Endothelial cell of umbilical vein (primary cell): ENCODE measurements around the gene ADAMTSL3. TPM values are rescaled to one million over a fixed set of nuclear protein-coding genes. Genes with fewer than 3 reads are reported as not detected.

Experiments
- BruUV-seq: library from RNA; stranded (reverse); fragments of 400-500 nt; replicated peaks from 2 replicates; lab custom pipeline; 2021; lab: Mats Ljungman, UMichigan
- CTCF ChIA-PET: fragments of 300-600, 350-600 bp; sonication (Branson Sonifier 250); formaldehyde crosslinking; loops from one replicate; lab custom pipeline; 2021; ENCODE audit warnings: antibody characterized with exemption, inconsistent platforms; lab: Charles Lee
- POLR2A ChIA-PET: fragments of 300-600, 350-600 bp; sonication (Branson Sonifier 250); formaldehyde crosslinking; loops from one replicate; lab custom pipeline; 2021; ENCODE audit warnings: antibody characterized with exemption, inconsistent platforms; lab: Charles Lee
- DNase-seq: peaks from one replicate; pipeline ENCODE4 v3.0.0-alpha.2; 2011; ENCODE audit warnings: low read depth, low spot score
- FAIRE-seq: peaks from 2 replicates; lab custom pipeline; 2011; peaks lifted over from hg19 to GRCh38; lab: Jason Lieb, UNC
- H2AFZ ChIP-seq: 2 replicates; pipeline ENCODE4 v1.6.0; 2012; ENCODE audit warnings: low read depth, low read length, control low read depth, inconsistent platforms
- H3K27ac ChIP-seq: 2 replicates; pipeline ENCODE4 v1.5.1; 2011; ENCODE audit warnings: low read depth, mild to moderate bottlenecking, control low read depth, low read length, moderate library complexity; ENCODE audit not compliant: insufficient read depth
- H3K27me3 ChIP-seq, 2 experiments: 2 replicates each; pipeline versions ENCODE4 v1.6.0 to v1.6.1; 2011; ENCODE audit warnings: low read length in 2 of 2, mixed read lengths in 1 of 2; ENCODE audit not compliant: control insufficient read depth in 2 of 2, insufficient read depth in 2 of 2
- H3K36me3 ChIP-seq, 2 experiments: 2 replicates in 1 of 2; 3 replicates in 1 of 2; pipeline ENCODE4 v1.5.1; 2011; ENCODE audit warnings: low read length in 2 of 2, mild to moderate bottlenecking in 1 of 2, moderate library complexity in 1 of 2; ENCODE audit not compliant: control insufficient read depth in 2 of 2, insufficient read depth in 2 of 2; ENCODE audit errors: extremely low read depth in 1 of 2
- H3K4me1 ChIP-seq: 3 replicates; pipeline ENCODE4 v1.5.1; 2011; ENCODE audit warnings: mild to moderate bottlenecking, low read length; ENCODE audit not compliant: control insufficient read depth, insufficient read depth; ENCODE audit errors: extremely low read depth
- H3K4me2 ChIP-seq: 2 replicates; pipeline ENCODE4 v1.6.1; 2011; ENCODE audit warnings: low read length, control low read depth, mixed read lengths; ENCODE audit not compliant: insufficient read depth
- H3K4me3 ChIP-seq, 3 experiments: fragments of 200-600 bp in 1 of 3; sonication (generic), shearing (Covaris generic) in 1 of 3; replicated peaks in 1 of 3; 2 replicates each; pipeline ENCODE4 v1.5.1; 2011 to 2016; ENCODE audit warnings: control low read depth in 3 of 3, low read length in 3 of 3, mild to moderate bottlenecking in 2 of 3, inconsistent platforms in 1 of 3, low read depth in 1 of 3, moderate library complexity in 1 of 3; ENCODE audit not compliant: insufficient read depth in 1 of 3
- H3K79me2 ChIP-seq: 2 replicates; pipeline ENCODE4 v1.6.0; 2012; ENCODE audit warnings: low read length, inconsistent platforms; ENCODE audit not compliant: control insufficient read depth, insufficient read depth
- H3K9ac ChIP-seq: replicated peaks from 2 replicates; pipeline ENCODE3; 2011; ENCODE audit warnings: low read length, control low read depth; ENCODE audit not compliant: insufficient read depth; ENCODE audit errors: extremely low read depth
- H3K9me1 ChIP-seq: replicated peaks from 3 replicates; pipeline ENCODE4 v1.6.0; 2011; ENCODE audit warnings: mild to moderate bottlenecking, low read length; ENCODE audit not compliant: control insufficient read depth, insufficient read depth; ENCODE audit errors: extremely low read depth
- H3K9me3 ChIP-seq: replicated peaks from 2 replicates; pipeline ENCODE4 v1.5.1; 2012; ENCODE audit warnings: low read length, inconsistent platforms; ENCODE audit not compliant: control insufficient read depth, insufficient read depth
- H4K20me1 ChIP-seq: replicated peaks from 2 replicates; pipeline ENCODE3; 2011; ENCODE audit warnings: mild to moderate bottlenecking, low read length; ENCODE audit not compliant: control insufficient read depth, insufficient read depth; ENCODE audit errors: extremely low read depth
- EZH2 ChIP-seq: IDR thresholded peaks from 2 replicates; pipeline ENCODE4 v1.6.1; 2012; ENCODE audit warnings: borderline replicate concordance, low read depth, mild to moderate bottlenecking, moderate library complexity, low read length, inconsistent platforms; ENCODE audit not compliant: severe bottlenecking
- FOS ChIP-seq: IDR thresholded peaks from 2 replicates; pipeline ENCODE4 v1.6.1; 2011; ENCODE audit warnings: mild to moderate bottlenecking, low read length, moderate library complexity, borderline replicate concordance; ENCODE audit not compliant: insufficient read depth
- GATA2 ChIP-seq: IDR thresholded peaks from 2 replicates; pipeline ENCODE4 v1.7.0; 2011; ENCODE audit warnings: low read depth, mild to moderate bottlenecking, moderate library complexity, mixed read lengths, low read length; ENCODE audit not compliant: insufficient read length, insufficient read depth
- JUN ChIP-seq: IDR thresholded peaks from 2 replicates; pipeline ENCODE4 v1.6.1; 2011; ENCODE audit warnings: borderline replicate concordance, low read depth; ENCODE audit not compliant: insufficient read length, insufficient read depth
- MYC ChIP-seq: IDR thresholded peaks from one replicate; pipeline ENCODE4 v1.6.1; 2011; ENCODE audit warnings: mild to moderate bottlenecking, low read depth, low read length
- POLR2A ChIP-seq: IDR thresholded peaks from 2 replicates; pipeline ENCODE4 v1.6.1; 2012; ENCODE audit warnings: low read depth, mild to moderate bottlenecking, control low read depth, low read length
- POLR2AphosphoS5 ChIP-seq: IDR thresholded peaks from 2 replicates; pipeline ENCODE4 v1.6.1; 2012; ENCODE audit warnings: low read depth, mild to moderate bottlenecking, control low read depth, low read length, moderate library complexity; ENCODE audit not compliant: insufficient read depth
- dilution Hi-C: fragments of 300-500 bp; cut with MboI; formaldehyde crosslinking; loops from one replicate; pipeline ENCODE4 v1.15.0; 2019; ENCODE audit warnings: low sequenced_read_pairs; ENCODE audit not compliant: extremely low pct_ligation_motif_present
- intact Hi-C: fragments of 100-400 bp; cut with micrococcal nuclease; formaldehyde crosslinking; loops from one replicate; pipeline ENCODE4 v1.10.0; 2022
- polyA plus RNA-seq, 4 experiments: library from polyadenylated mRNA; depleted of rRNA in 3 of 4; stranded (reverse) in 3 of 4; unstranded in 1 of 4; fragments of >200 nt; gene quantifications; 2 replicates each; pipeline versions ENCODE4 v1.2.1 to v1.2.3, GENCODE V29; 2011 to 2012; ENCODE audit warnings: missing spikeins in 1 of 4
- total RNA-seq: library from RNA; stranded (reverse); gene quantifications from 2 replicates; pipeline ENCODE4 v1.2.3, GENCODE V29; 2021
- TF ChIP-seq, protein P1 (sequence below): IDR thresholded peaks from 2 replicates; pipeline ENCODE4 v1.6.1; 2011; ENCODE audit not compliant: insufficient read depth, insufficient read length
- TF ChIP-seq, protein P2 (sequence below), 2 donors: IDR thresholded peaks; 1 replicate in 1 of 2; 2 replicates in 1 of 2; pipeline ENCODE4 v1.5.1; 2011; ENCODE audit warnings: low read length in 2 of 2, mild to moderate bottlenecking in 2 of 2, moderate library complexity in 2 of 2, control low read depth in 1 of 2, inconsistent platforms in 1 of 2, low read depth in 1 of 2; ENCODE audit not compliant: insufficient read depth in 1 of 2; ENCODE audit errors: extremely low read depth in 1 of 2

ADAMTSL3 gene
- total and polyA plus RNA-seq, 2 donors (not counting 3 experiments of a cell fraction or from before 2014, with no cell fraction given): not detected

DNA sequence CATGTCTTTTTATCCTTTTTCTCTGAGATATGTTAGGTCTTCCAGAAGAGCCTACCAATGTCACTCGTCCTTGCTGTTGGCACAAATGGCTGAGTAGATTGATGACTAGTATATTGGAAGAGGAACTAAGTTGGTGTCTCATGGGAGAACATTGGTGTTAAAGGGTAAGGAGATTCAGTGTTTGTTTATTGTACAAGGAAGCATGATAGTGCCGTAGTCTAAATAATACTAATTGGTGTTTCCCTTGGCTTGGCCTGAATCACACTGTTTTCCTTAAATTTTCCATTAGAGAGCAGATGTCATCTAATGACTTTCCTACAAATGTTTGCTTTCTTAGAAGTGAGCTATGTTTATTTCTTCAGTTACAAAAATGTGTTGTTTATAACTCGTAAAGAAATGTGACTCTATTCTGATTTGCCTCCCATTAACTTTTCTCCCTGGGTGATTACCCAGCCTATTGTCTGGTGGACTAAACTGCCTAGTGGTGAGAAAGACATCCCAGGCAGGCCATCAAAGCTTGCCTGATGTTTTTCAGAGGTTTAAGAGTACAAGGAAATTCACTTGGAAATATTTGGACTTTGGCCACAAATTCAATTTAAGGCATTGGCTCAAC lies 28.7 kb downstream of the ADAMTSL3 start:
- dilution Hi-C loops: no loop called here
- no peak for FAIRE-seq
- H3K79me2 ChIP-seq: no peaks in the 10 kb centered on the region
- H3K9ac ChIP-seq: no peak overlapping the region
- no peak overlapping the region for H2AFZ ChIP-seq
- no peak for DNase-seq
- no peak overlapping the region for H3K4me3 ChIP-seq
- intact Hi-C loops: no loop called here
- no peaks in the 10 kb centered on the region for H3K27me3 ChIP-seq
- H3K9me1 ChIP-seq: no peaks in the 10 kb centered on the region
- H3K9me3 ChIP-seq: no peaks in the 10 kb centered on the region
- H3K27ac ChIP-seq: no peak overlapping the region
- H3K4me1 ChIP-seq: no peaks in the 10 kb centered on the region
- no TSS peak for BruUV-seq
- no peaks in the 10 kb centered on the region for H4K20me1 ChIP-seq
- ChIA-PET POLR2A (no interaction called here), CTCF (no interaction called here)
- TF ChIP-seq FOS (no peak), EZH2 (no peak), POLR2A (no peak), MYC (no peak), GATA2 (no peak), JUN (no peak), POLR2AphosphoS5 (no peak)
- TF ChIP-seq, protein P1, sequence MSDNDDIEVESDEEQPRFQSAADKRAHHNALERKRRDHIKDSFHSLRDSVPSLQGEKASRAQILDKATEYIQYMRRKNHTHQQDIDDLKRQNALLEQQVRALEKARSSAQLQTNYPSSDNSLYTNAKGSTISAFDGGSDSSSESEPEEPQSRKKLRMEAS: no peak
- TF ChIP-seq, protein P2, sequence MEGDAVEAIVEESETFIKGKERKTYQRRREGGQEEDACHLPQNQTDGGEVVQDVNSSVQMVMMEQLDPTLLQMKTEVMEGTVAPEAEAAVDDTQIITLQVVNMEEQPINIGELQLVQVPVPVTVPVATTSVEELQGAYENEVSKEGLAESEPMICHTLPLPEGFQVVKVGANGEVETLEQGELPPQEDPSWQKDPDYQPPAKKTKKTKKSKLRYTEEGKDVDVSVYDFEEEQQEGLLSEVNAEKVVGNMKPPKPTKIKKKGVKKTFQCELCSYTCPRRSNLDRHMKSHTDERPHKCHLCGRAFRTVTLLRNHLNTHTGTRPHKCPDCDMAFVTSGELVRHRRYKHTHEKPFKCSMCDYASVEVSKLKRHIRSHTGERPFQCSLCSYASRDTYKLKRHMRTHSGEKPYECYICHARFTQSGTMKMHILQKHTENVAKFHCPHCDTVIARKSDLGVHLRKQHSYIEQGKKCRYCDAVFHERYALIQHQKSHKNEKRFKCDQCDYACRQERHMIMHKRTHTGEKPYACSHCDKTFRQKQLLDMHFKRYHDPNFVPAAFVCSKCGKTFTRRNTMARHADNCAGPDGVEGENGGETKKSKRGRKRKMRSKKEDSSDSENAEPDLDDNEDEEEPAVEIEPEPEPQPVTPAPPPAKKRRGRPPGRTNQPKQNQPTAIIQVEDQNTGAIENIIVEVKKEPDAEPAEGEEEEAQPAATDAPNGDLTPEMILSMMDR (IDR thresholded peaks at IDR 0.05; ENCODE audit: extremely low read depth in 1 of 2, insufficient read depth in 1 of 2, low read depth in 1 of 2, low read length in 2 of 2): no peak
- H3K36me3 ChIP-seq: no peaks in the 10 kb centered on the region
- H3K4me2 ChIP-seq: no peak overlapping the region
